Ovary (tissue), 3 donors: ENCODE data around the gene PNMA8B.

Source experiments
- EP300 ChIP-seq: sonication (generic); formaldehyde crosslinking; IDR thresholded peaks from one replicate; pipeline ENCODE4 v1.6.1; 2017; ENCODE audit warnings: antibody characterized with exemption
- POLR2A ChIP-seq: fragments of 450-650 bp; IDR thresholded peaks from one replicate; pipeline ENCODE4 v1.6.1; 2017; ENCODE audit warnings: antibody characterized with exemption, mild to moderate bottlenecking, moderate library complexity
- TF ChIP-seq, protein P1 (sequence below), 3 donors: fragments of 450-650 bp in 2 of 3; fragments of 200-600 bp in 1 of 3; IDR thresholded peaks; one replicate each; pipeline versions ENCODE4 v1.5.1 to v1.8.0; 2016 to 2022; ENCODE audit warnings: antibody characterized with exemption in 3 of 3, mild to moderate bottlenecking in 1 of 3
- donor health status: DM: no; HTN: no; CAD: no.

DNA sequence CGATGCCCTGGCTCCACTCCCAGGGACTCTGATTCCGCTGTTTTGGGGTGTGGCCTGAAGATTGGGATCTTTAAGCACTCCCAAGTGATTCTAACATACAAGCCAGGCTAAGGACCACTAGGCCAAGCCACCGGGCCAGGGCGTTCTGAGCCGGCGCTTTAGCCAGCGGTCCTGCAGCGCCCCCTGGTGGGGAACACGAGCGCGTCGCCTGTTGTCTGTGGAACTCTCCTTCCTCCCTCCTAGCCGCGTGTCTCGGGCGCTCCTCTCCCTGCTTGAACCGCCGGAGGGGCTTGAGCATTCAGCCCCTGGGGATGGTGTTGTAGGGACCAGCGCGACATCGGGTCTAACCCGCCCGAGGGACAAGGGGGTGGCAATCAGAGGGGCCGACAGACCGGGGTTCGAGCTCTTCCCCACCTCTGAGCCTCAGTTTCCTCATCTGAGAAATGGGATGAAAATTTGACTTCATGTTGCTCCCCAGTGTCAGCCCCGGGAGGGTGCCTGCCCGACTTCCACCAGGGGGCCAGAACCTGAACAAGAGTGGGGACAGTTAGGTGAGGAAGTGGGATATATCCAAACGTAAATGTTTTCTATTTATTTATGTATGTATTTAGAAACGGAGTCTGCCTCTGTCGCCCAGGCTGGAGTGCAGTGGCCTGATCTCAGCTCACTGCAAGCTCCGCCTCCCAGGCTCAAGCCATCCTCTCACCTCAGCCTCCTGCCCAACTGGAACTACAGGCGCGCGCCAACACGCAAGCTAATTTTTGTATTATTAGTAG, 18.0 kb upstream of the PNMA8B start:
- TF ChIP-seq, protein P1, sequence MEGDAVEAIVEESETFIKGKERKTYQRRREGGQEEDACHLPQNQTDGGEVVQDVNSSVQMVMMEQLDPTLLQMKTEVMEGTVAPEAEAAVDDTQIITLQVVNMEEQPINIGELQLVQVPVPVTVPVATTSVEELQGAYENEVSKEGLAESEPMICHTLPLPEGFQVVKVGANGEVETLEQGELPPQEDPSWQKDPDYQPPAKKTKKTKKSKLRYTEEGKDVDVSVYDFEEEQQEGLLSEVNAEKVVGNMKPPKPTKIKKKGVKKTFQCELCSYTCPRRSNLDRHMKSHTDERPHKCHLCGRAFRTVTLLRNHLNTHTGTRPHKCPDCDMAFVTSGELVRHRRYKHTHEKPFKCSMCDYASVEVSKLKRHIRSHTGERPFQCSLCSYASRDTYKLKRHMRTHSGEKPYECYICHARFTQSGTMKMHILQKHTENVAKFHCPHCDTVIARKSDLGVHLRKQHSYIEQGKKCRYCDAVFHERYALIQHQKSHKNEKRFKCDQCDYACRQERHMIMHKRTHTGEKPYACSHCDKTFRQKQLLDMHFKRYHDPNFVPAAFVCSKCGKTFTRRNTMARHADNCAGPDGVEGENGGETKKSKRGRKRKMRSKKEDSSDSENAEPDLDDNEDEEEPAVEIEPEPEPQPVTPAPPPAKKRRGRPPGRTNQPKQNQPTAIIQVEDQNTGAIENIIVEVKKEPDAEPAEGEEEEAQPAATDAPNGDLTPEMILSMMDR (IDR thresholded peaks at IDR 0.05) = peak; percentile 95 to 97 (median 96)
- no peak for TF ChIP-seq EP300
- TF ChIP-seq POLR2A = no peak
